CD4-positive, alpha-beta T cell treated with Interleukin-12 subunit alpha and Interleukin-12 subunit beta, for 1 hour (primary cell): ENCODE data around the gene IRS1.

ENCODE experiments used
- DNase-seq: peaks from one replicate; pipeline ENCODE4 v3.0.0-alpha.2; 2020

The IRS1 gene

GRCh38 chr2:226683196-226683595 is 116.4 kb downstream of the IRS1 start:
- no peak for DNase-seq
